CD8-positive, alpha-beta memory T cell (primary cell): ENCODE data around the gene ZW10. TPM values are rescaled to one million over a fixed set of nuclear protein-coding genes. Genes with fewer than 3 reads are reported as not detected.
"Not testable (repeated sequence)": the region's sequence is repeated elsewhere in the genome, so short reads cannot be mapped to it uniquely, and the experiment has no call there.

Source experiments
- CTCF ChIA-PET: fragments of 350-600 bp; sonication (Branson Sonifier 250); formaldehyde crosslinking; loops from one replicate; lab custom pipeline; 2021; ENCODE audit warnings: antibody characterized with exemption; lab: Charles Lee
- POLR2A ChIA-PET: fragments of 350-600 bp; sonication (Branson Sonifier 250); formaldehyde crosslinking; loops from one replicate; lab custom pipeline; 2021; ENCODE audit warnings: antibody characterized with exemption; lab: Charles Lee
- DNase-seq, 5 donors: peaks; one replicate each; pipeline versions ENCODE4 v3.0.0 to v3.0.0-alpha.2; 2020 to 2022; ENCODE audit warnings: mixed read lengths in 1 of 5
- H3K27ac ChIP-seq: one replicate; pipeline ENCODE4 v1.7.0; 2013; ENCODE audit warnings: low read depth, mild to moderate bottlenecking, low read length, moderate library complexity
- H3K27me3 ChIP-seq: 2 replicates; pipeline ENCODE4 v1.7.0; 2013; ENCODE audit warnings: low read length, mild to moderate bottlenecking; ENCODE audit not compliant: insufficient read depth, poor library complexity, severe bottlenecking
- H3K36me3 ChIP-seq: 2 replicates; pipeline ENCODE4 v1.7.0; 2013; ENCODE audit warnings: mild to moderate bottlenecking, low read length, moderate library complexity; ENCODE audit not compliant: insufficient read depth
- H3K4me1 ChIP-seq: 2 replicates; pipeline ENCODE4 v1.7.0; 2013; ENCODE audit warnings: mild to moderate bottlenecking, low read length, moderate library complexity; ENCODE audit not compliant: insufficient read depth
- H3K4me3 ChIP-seq: 2 replicates; pipeline ENCODE4 v1.7.0; 2013; ENCODE audit warnings: mild to moderate bottlenecking, low read length
- H3K9me3 ChIP-seq: 2 replicates; pipeline ENCODE4 v1.7.0; 2013; ENCODE audit warnings: mild to moderate bottlenecking, low read length
- H3K27ac Mint-ChIP-seq, 8 donors: one replicate each; pipeline ENCODE4 v1.8.0; 2020 to 2021; ENCODE audit warnings: mixed read lengths in 8 of 8, mild to moderate bottlenecking in 6 of 8, inconsistent platforms in 3 of 8, moderate library complexity in 3 of 8
- H3K27me3 Mint-ChIP-seq, 2 donors: one replicate each; pipeline ENCODE4 v1.8.0; 2020 to 2021; ENCODE audit warnings: mixed read lengths in 2 of 2, mild to moderate bottlenecking in 1 of 2, moderate library complexity in 1 of 2
- H3K36me3 Mint-ChIP-seq, 3 donors: one replicate each; pipeline ENCODE4 v1.8.0; 2020 to 2021; ENCODE audit warnings: mixed read lengths in 3 of 3, inconsistent platforms in 1 of 3, mild to moderate bottlenecking in 1 of 3
- H3K4me1 Mint-ChIP-seq, 3 donors: one replicate each; pipeline ENCODE4 v1.8.0; 2020 to 2021; ENCODE audit warnings: mixed read lengths in 3 of 3, inconsistent platforms in 1 of 3, mild to moderate bottlenecking in 1 of 3
- H3K4me3 Mint-ChIP-seq, 7 donors: one replicate each; pipeline ENCODE4 v1.8.0; 2020 to 2021; ENCODE audit warnings: mixed read lengths in 7 of 7, mild to moderate bottlenecking in 6 of 7, moderate library complexity in 4 of 7, inconsistent platforms in 2 of 7
- H3K9me3 Mint-ChIP-seq, 5 donors: one replicate each; pipeline ENCODE4 v1.8.0; 2020 to 2022; ENCODE audit warnings: mixed read lengths in 5 of 5, mild to moderate bottlenecking in 3 of 5, moderate library complexity in 2 of 5, inconsistent platforms in 1 of 5
- polyA plus RNA-seq: library from polyadenylated mRNA; unstranded; fragments of 300-500 nt; fragmentation: Illumina TruSeq; gene quantifications from one replicate; pipeline ENCODE4 v1.2.3, GENCODE V29; 2021
- total RNA-seq, 2 experiments: library from RNA; stranded (reverse); gene quantifications; one replicate each; pipeline ENCODE4 v1.2.3, GENCODE V29; 2021

ZW10 gene
- total and polyA plus RNA-seq, 3 experiments from 2014 or later = 15.5 to 24.7 (median 21.3) TPM

DNA sequence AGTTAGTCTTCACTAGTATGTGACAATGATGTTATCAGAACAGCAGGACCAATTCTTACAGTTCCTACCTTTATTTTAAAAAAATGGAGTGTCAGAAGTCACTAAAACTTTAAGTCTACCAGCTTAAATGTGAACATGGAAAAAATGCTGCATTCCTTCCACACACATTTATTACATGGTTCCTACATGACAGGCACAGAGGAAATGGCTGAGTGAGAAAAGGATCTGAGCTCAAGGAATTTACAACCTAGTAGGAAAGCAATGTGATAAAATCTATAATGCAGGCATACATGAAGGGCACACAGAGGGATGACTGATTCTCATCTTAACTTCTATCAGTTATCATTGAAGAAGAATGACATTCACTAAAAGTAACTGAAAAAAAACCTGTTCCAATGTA, 29.1 kb upstream of the ZW10 start:
- H3K27ac Mint-ChIP-seq = no peak overlapping the region
- H3K9me3 Mint-ChIP-seq = no peaks in the 10 kb centered on the region
- no peak overlapping the region for H3K27ac ChIP-seq
- no peak overlapping the region for H3K4me3 ChIP-seq
- H3K9me3 ChIP-seq = no peaks in the 10 kb centered on the region
- no peaks in the 10 kb centered on the region for H3K27me3 Mint-ChIP-seq
- H3K4me1 ChIP-seq = no peaks in the 10 kb centered on the region
- peaks cover 6 to 84% (median 30%) of the 10 kb centered on the region in 3 donors for H3K36me3 Mint-ChIP-seq
- no peaks in the 10 kb centered on the region for H3K4me1 Mint-ChIP-seq
- no peaks in the 10 kb centered on the region for H3K27me3 ChIP-seq
- ChIA-PET CTCF (no interaction called here), POLR2A (no interaction called here)
- H3K36me3 ChIP-seq = peaks cover 36% of the 10 kb centered on the region
- H3K4me3 Mint-ChIP-seq = no peak overlapping the region
- no peak for DNase-seq

DNA sequence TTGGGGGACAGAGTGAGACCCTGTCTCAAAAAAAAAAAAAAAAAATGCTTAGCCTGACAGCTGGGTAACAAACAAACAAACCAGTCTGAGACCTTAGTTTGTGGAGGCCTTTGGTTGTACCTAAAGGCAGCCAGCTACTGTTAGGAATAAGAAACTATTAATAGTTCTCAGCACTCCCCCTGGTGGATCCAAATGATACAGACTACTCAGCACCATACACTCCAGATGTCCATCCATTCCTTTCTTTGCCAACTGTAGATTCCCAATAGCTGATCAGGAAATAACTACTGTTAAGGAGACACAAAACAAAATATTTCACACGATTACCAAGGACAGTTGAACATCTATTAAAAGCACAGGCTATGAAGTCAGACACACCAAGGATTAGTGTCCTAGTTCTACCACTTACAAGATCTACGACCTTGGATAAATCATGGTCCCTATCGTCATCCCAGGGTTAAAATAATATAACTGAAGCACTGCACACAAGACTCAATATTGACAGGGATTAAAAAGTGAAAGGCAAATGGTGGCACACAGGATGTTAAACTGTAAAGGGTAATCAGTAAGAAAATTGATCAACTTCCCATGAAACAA, 23.3 kb upstream of the ZW10 start:
- H3K27me3 ChIP-seq = no peaks in the 10 kb centered on the region
- H3K4me3 ChIP-seq = no peak overlapping the region
- H3K36me3 Mint-ChIP-seq = peaks cover 4 to 41% (median 13%) of the 10 kb centered on the region in 3 donors
- H3K9me3 ChIP-seq = no peaks in the 10 kb centered on the region
- ChIA-PET POLR2A (no interaction called here), CTCF (interaction anchor here (0.6 to 2.0 kb wide), 9 partner anchors 9 to 539 kb away, joined by 3 to 9 read pairs (median 3); partner anchors contain the start of gene ZW10)
- peaks cover 8% of the 10 kb centered on the region for H3K36me3 ChIP-seq
- peaks cover 0 to 4% (median 0%) of the 10 kb centered on the region in 5 donors for H3K9me3 Mint-ChIP-seq
- H3K27ac ChIP-seq = no peak overlapping the region
- no peaks in the 10 kb centered on the region for H3K4me1 Mint-ChIP-seq
- DNase-seq = no peak
- no peak overlapping the region for H3K27ac Mint-ChIP-seq
- H3K4me1 ChIP-seq = no peaks in the 10 kb centered on the region
- H3K27me3 Mint-ChIP-seq = no peaks in the 10 kb centered on the region
- H3K4me3 Mint-ChIP-seq = no peak overlapping the region

DNA sequence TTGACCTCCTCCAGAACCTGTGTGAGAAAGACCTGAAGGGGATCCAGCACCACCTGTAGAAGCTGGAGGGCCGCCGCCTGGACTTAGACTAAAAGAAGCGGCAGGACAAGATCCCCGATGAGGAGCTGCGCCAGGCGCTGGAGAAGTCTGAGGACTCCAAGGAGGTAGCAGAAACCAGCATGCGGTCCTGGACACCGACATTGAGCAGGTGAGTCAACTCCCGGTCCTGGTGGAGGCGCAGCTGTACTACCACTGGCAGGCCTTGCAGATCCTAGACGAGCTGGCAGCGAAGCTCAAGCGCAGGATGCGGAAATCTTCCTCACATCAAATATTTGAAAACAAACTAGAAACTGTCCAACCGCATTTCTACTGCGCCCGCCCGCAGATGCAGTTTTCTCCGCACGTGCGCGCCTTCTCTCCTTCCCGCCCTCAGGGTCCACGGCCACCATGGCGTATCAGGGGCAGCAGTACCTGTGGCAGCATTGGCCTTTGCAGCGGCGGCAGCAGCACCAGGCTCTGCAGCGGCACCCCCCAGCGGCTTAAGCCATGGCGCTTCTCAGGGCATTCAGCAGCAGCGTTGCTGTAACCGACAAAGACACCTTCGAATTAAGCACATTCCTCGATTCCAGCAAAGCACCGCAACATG, 16.3 kb upstream of the ZW10 start:
- Histone ChIP-seq H3K27ac (no peak overlapping the region), H3K4me1 (no peaks in the 10 kb centered on the region), H3K27me3 (peaks cover 5% of the 10 kb centered on the region), H3K4me3 (no peak overlapping the region), H3K9me3 (no peaks in the 10 kb centered on the region), H3K36me3 (no peaks in the 10 kb centered on the region)
- peaks cover 5 to 17% of the 10 kb centered on the region in 2 donors for H3K27me3 Mint-ChIP-seq
- H3K4me1 Mint-ChIP-seq = no peaks in the 10 kb centered on the region
- H3K9me3 Mint-ChIP-seq = no peaks in the 10 kb centered on the region
- ChIA-PET POLR2A (no interaction called here), CTCF (no interaction called here)
- no peak overlapping the region for H3K4me3 Mint-ChIP-seq
- no peak overlapping the region for H3K27ac Mint-ChIP-seq
- DNase-seq = no peak
- H3K36me3 Mint-ChIP-seq = no peaks in the 10 kb centered on the region

DNA sequence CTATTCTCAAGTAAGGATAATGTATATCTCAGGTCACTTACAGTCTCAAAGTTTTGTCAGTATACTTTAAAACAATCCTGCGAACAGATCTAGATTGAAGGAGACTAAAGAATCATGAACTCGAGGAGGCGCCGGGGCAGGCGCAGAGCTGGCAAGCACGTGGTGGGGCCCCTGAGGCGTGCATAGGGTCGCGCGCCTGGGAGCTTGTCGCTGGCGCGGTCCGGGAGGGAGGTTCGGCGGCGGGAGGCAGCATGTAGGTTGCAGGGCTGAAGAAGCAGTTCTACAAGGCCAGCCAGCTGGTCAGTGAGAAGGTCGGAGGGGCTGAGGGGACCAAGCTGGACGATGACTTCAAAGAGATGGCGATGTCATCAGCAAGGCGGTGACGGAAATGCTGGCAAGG, 15.5 kb upstream of the ZW10 start:
- H3K4me3 ChIP-seq, CTCF ChIA-PET: not testable (repeated sequence)
- peaks cover 5 to 24% of the 10 kb centered on the region in 2 donors for H3K27me3 Mint-ChIP-seq

DNA sequence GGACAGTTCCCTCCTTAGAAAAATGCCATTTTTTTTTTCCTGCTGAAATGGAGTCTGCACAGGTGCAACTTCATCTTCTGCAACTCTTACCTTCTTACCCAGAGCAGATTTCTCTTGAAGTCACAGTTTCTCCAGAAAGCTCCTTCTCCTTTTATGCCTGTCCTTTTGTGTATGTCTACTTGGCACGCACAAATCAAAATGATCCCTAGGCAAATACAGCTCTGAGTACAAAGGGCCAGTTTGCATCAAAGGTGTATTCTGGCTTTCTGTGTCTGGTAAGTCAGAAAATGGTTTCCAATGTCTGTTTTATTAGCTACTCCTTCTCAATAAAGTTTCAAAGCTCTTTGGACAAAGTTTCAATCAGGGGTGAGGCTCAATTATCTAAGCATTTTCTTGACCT, 8.6 kb upstream of the ZW10 start:
- Mint-ChIP-seq H3K4me3 (no peak overlapping the region), H3K9me3 (no peaks in the 10 kb centered on the region), H3K36me3 (no peaks in the 10 kb centered on the region), H3K27me3 (peaks cover 20 to 51% of the 10 kb centered on the region in 2 donors), H3K27ac (no peak overlapping the region), H3K4me1 (no peaks in the 10 kb centered on the region)
- Histone ChIP-seq H3K27ac (no peak overlapping the region), H3K36me3 (no peaks in the 10 kb centered on the region), H3K4me1 (no peaks in the 10 kb centered on the region), H3K4me3 (no peak overlapping the region), H3K9me3 (no peaks in the 10 kb centered on the region), H3K27me3 (peaks cover 5% of the 10 kb centered on the region)
- CTCF ChIA-PET = interaction anchor here (1.7 kb wide), 1 partner anchor 8 kb away, joined by 6 read pairs; the partner anchor contains the start of gene ZW10
- POLR2A ChIA-PET = no interaction called here
- no peak for DNase-seq

More for the DNA sequence above, 15.5 kb upstream of the ZW10 start:
- H3K27ac ChIP-seq, H3K36me3 Mint-ChIP-seq, H3K4me1 Mint-ChIP-seq, H3K27ac Mint-ChIP-seq, H3K4me3 Mint-ChIP-seq, H3K27me3 ChIP-seq, H3K36me3 ChIP-seq, H3K4me1 ChIP-seq, H3K9me3 Mint-ChIP-seq, H3K9me3 ChIP-seq, POLR2A ChIA-PET, DNase-seq: not testable (repeated sequence)

DNA sequence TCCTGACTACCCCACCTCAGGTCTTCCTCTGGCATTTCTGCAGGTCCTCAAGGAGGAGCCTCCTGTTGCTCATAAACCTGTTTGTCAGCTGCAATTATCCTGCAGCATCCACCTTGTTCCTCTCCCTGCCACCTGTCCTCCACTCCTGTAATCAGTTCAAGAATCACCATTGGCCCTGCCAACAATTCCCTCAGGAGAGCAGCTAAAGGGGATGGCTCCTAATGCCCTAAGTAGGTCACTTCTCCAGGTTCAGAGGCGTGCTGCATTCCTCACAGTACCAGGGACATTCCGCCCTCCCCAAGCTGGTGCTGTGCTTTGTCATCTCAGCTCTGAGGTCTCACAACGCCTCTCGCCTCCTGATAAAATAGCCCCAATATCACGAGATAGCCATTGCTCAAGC, 8.2 kb upstream of the ZW10 start:
- Mint-ChIP-seq H3K27me3 (peaks cover 20 to 49% of the 10 kb centered on the region in 2 donors), H3K27ac (peak overlapping the region in 1 of 8 donors; percentile 69), H3K4me3 (no peak overlapping the region), H3K36me3 (no peaks in the 10 kb centered on the region), H3K9me3 (no peaks in the 10 kb centered on the region), H3K4me1 (no peaks in the 10 kb centered on the region)
- POLR2A ChIA-PET = no interaction called here
- H3K4me3 ChIP-seq = no peak overlapping the region
- no peak for DNase-seq
- peaks cover 5% of the 10 kb centered on the region for H3K27me3 ChIP-seq
- no peaks in the 10 kb centered on the region for H3K36me3 ChIP-seq
- CTCF ChIA-PET = interaction anchor here (1.7 kb wide), 1 partner anchor 8 kb away, joined by 6 read pairs; the partner anchor contains the start of gene ZW10
- H3K4me1 ChIP-seq = no peaks in the 10 kb centered on the region
- no peaks in the 10 kb centered on the region for H3K9me3 ChIP-seq
- H3K27ac ChIP-seq = no peak overlapping the region

DNA sequence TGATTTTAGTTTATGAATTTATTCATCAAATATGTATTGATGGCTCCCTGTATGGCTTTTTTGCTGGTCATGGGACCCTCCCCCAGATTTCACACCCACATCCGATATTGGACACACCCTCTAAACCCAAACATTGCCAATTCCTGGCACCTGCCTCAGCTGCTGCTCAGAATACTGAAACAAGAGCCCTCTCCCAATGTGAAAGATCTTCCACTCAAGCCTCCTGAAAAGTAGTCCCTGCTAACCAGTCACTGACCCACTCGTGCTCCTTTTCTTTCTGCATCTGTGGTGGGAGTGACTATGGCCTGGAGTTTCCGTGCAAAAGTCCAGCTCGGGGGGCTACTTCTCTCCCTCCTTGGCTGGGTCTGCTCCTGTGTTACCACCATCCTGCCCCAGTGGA, 6.0 kb upstream of the ZW10 start, which contains the start of gene CLDN25:
CLDN25 (plus strand) TSS at position 301 of the 400 bp plus-strand sequence; CDS start at position 301, 0 bp downstream.
- CTCF ChIA-PET = no interaction called here
- Histone ChIP-seq H3K9me3 (no peaks in the 10 kb centered on the region), H3K4me3 (no peak within 1 kb of the TSS), H3K27ac (no peak within 1 kb of the TSS), H3K27me3 (peaks cover 5% of the 10 kb centered on the region), H3K4me1 (no peaks in the 10 kb centered on the region), H3K36me3 (no peaks in the 10 kb centered on the region)
- peaks cover 1 to 3% (median 1%) of the 10 kb centered on the region in 3 donors for H3K4me1 Mint-ChIP-seq
- H3K27ac Mint-ChIP-seq = no peak within 1 kb of the TSS
- POLR2A ChIA-PET = no interaction called here
- peak within 1 kb of the TSS in 1 of 7 donors; percentile 40 for H3K4me3 Mint-ChIP-seq
- H3K9me3 Mint-ChIP-seq = no peaks in the 10 kb centered on the region
- peaks cover 17 to 40% of the 10 kb centered on the region in 2 donors for H3K27me3 Mint-ChIP-seq
- no peaks in the 10 kb centered on the region for H3K36me3 Mint-ChIP-seq
- DNase-seq = no peak
